DMS 273 treated with DMSO at 0.1 percent for 48 hours (cell line): ENCODE measurements around the gene RNF144B.
A peak's percentile ranks its signal among the peaks of the same experiment; 100 is the strongest.

Experiments used
- DNase-seq: peaks from one replicate; lab custom pipeline; 2025; lab: John Stamatoyannopoulos, UW

The RNF144B gene

DNA sequence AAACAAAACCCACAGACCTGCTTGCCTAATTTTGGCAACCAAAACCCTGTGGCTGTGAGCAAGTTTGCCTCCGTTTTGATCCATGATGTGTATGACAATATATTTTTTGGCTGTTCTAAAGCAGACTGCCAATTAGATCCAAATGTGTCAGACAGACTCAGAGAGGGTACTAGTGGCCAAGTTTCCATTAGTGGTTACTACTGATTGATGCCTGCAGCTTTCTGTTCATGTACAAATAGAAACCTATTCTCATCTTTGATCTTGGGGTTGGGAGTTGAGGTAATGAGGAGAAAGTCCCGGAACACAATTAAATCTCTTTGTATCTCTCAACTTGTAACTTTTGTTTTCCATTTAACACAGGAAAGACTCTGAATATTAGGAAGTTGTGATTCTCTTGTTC, 100.9 kb downstream of the RNF144B start:
- no peak for DNase-seq

DNA sequence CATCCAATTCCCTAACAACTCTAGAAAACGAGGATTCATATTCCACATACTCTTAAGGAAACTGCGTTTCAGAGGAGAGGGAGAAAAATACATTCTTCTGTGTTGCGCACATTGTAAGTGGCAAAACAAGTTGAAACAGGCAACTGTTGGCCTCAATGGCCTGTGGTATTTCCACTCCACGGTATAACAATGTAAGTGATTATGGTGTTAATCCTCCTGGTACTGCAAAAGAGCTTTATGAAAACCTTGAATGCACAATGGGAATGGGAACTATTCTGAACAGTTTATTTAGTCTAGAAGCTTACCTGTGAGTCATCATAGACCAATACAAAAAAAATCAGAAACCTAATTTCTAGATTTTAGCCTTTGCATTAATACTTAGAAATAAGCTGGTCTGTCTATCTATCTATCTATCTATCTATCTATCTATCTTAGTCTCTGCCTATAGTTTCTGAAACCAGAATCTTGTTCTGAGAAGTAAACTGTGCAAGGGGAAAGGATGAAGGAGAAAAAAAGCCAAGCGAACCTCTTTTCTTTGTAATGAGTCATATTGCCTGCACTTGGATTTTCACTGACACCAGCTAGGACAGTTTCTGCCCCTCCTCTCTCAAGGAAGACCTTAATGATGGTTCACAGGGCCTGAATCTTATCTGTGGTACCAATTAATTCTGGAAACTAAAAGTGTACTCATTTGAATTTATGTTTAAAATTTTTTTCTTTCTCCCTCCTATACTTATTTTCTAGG, 101.5 kb downstream of the RNF144B start:
- DNase-seq, result no peak

DNA sequence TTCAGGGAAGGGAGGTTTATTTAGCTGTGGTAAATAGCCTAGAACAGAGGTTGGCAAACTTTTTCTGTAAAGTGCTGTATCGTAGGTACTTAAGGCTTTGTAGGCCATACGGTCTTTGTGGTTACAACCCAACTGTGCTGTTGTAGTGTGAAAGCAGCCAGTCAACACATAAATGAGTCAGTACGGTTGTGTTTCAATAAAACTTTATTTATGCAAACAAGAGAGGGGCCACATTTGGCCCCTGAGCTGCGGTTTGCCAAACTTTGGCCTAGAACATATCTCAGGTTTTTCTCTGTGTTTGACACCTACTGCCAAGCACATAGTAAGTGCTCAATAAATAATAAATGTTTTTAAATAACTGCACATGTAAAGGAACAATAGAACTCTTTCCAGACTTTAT, 102.2 kb downstream of the RNF144B start:
- DNase-seq, result no peak

DNA sequence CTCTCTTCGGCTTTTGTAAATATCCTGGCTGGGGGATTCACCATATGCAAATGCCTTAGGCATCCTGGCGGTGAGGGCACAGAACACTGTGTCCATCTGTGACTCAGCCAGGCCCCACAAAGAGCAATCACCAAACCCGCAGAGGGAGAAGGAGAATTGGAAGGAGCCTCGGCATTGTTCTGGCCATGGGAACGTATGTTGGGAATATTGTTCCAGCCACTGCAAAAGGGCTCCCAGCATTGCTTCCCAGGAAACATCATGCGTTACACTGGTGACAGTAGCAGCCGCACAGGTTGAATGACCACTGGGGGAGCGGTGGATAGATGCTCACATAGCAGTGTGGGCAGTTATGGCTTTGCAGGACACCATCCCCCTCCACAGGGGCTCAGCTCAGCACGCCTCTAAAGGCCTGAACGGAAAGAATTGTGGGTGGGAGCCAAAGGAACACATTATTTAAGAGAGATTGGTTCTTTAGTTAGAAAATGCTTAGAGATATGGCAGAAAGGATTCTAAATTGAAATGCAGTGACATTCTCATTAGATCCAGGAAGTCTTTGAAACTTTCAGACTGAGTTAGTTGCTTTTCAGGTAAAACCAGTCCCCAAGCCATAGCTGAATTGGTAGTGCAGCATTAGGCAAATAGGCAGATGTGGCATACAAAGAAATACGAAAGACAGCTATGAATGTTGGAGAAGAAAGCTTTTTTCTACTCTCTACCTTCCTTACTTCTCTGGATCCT, 104.3 kb downstream of the RNF144B start:
- DNase-seq, result no peak

DNA sequence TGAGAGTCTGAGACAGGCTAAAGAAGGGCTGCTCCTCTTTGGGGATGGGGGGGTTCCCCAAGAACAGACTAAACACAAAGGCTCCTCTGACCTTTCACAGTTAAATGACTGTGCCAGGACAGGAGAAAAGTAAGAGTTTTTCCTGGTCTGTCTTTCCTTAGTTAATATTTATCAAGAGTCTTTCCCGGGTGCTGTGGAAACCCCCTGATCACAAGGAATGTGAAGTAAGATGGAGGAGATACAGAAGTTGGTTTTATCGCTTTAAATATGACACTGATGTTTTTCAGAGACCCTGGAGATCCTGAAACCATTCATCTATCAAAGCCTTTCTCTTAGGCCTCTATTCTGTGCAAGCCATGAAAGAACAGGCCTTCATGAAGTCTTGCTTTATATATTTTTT, 105.8 kb downstream of the RNF144B start:
- no peak for DNase-seq

DNA sequence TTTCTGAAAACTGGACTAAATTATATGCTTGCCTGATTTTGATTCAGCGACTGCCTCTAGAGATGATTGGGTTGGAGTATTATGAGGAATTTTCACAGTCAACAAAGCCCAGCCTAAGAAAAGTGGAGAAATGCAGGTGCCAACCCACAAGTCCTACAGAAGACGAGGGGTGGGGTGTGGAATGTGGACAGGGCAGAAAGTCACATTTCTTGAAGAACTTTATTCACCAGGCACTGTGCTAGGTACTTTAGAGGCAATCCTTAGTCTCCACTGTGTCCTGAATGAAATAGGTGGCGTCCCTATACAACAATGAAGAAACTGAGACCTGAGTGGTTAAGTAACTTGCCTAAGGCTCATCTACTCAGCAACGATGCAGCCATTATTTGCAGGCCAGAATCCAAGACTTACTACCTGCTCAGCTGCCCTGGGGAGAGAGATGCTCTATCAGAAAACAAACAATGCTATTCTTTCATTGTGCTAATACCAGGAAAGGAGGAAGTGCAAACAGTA, 106.3 kb downstream of the RNF144B start:
- no peak for DNase-seq

DNA sequence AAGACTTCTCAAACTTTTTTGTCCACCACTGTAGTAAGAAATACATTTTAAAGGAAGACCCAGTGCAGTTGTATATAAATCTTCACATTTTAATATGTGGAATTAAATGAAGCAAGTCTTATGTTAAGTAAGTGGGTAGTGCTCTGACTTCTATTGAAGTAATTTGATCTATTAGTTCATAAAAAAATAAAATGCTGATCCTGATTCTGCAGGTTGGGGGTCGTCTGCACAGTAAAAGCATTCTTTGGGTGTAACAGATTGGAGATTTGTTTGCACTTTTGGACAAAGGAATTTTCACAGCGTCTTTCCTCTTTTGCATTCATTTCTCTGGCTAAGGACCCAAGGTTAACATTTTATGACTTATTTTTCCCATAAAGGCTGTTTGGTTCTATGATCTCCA, 106.8 kb downstream of the RNF144B start:
- no peak for DNase-seq

DNA sequence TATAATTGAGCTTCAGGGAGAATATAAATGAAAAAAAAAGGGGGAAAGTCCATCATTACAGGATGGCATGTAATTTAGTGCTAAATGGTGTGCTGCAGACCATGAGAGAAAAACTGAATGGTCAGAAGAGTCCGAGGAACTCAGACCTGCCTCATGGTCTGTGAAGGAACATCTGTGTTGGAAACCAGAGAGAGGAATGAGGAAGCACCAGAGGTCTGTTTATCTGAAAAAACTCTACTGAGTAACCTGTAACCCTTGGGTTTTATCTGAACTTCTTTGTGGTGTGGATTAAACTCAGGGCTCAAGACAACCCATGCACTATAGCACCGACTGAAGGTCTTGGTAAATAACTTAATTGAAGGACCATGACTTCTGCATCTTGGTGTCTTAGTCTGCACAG, 108.1 kb downstream of the RNF144B start:
- DNase-seq, result no peak

DNA sequence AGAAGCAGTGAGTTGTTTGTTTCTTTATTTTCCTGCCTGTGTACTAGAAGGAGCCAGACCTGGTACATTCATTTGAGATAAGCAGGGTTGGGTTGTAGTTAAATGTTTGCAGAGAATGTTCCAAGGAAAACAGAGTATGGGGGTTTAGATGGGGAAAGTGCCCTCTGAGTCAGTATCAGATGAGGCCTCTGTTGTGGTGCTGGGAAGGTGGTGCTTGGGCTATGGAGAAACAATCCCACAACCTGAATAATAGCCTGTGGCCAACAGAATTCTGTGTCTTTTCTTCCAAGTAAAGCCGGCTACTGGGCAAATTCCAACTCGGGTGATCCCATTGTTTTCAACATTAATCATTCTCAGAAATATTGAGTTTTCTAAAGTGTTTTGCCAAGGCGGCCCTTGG, 109.3 kb downstream of the RNF144B start:
- DNase-seq, result no peak

DNA sequence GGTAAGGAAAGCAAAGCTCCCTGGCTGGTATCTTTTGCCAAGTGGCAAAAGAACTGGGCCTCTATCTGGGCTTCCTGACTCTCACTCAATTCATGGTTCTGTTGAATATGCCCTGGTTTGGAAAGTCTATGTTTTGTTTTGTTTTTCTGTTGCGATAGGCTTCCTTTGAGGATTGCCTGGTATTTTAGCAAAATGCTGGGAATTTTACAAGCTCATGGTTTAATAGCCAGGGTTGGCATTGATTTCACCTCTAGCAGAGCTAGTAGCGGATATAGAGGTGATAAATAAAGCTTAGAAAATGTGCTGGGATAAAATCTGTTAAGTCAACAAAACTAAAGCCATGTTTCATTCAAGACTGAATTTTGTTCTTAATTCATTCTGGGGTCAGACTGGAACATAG, 109.9 kb downstream of the RNF144B start:
- no peak for DNase-seq

DNA sequence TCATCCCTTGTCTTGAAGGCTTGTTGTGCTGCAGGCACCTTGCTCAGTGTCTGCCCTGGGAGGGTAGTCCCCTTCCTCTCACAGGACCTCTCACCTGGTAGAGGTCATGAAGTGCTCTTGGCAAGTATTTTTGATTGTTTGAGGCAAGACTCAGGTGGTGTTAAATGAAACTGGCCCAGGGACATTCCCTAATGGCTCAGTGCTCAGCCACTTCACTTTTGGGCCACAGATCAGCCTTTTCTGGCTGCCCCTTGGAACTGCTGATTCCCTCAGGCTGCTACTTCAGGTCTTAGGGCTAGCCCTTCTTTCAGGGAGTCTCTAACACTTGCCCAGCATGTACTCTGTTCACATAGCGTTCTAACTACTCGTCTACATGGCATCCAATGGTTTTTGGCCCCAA, 111.3 kb downstream of the RNF144B start:
- DNase-seq, result no peak

DNA sequence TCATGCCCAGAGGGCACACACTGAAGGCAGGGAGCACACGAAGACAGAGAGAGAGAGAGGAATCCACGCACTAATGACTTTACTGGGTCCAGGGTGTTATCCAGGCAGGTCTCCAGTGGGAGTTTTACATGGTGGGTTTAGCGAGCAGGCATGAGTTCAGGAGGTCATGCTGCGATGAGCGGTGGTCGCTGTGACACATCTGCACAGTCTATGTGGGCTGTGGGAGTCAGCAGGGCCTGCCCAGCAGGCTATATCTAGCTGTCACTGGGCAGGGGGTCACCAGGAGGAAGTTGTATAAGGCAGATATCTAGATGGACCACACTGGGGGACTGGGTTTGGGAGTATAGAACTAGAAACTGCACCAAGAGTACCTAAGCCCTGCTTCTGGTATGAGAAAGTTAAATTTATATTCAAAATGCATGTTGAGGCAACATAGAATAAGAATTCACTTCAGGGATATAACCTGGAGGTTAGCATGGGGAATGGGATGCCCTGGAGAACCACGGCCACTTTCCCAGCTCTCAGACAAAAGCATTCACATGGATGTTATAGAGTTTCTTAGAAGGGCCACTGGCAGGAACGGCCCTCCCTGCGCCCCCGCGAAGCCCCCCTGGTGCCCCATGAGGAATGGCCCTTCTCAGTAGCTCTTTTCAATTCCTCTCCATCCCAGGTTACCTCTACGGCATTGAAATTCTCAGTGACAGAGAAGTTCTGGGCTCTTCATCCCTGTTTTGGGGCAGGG, 113.9 kb downstream of the RNF144B start:
- no peak for DNase-seq

DNA sequence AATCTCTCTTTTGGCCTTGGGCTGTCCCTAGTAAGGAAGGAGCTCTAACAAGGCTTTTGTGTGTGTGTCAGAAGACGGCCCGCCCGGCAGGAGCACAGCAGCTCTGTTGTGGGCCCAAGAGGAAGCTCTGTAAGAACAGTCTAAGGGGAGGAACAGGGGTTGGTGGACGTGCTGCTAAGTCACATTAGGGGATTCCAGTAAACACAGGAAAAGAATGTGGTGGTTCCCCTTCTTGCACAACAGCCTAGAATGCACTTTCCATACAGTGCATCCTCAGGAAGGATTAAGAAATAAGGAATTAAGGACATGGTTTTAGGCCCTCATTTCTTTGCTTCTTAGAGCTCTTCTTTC, 114.5 kb downstream of the RNF144B start:
- no peak for DNase-seq

DNA sequence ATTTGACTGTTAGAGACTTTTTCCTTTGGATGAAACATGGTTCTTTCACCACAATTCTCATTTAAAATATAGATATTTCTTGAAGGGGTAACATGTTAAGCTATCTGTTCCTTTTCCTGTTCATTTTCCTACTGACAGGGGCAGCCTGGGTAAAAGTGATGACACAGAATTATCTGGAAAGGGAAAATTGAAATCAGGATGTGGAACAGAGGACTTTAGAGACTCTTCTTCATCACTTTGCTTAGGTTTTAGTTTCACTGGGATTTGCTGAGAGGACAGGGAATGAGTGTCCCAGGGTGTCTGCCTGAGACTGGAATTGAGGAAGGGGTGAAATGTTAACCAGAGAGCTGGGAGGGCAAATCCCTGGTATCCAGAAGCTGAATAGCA, 116.0 kb downstream of the RNF144B start:
- no peak for DNase-seq

DNA sequence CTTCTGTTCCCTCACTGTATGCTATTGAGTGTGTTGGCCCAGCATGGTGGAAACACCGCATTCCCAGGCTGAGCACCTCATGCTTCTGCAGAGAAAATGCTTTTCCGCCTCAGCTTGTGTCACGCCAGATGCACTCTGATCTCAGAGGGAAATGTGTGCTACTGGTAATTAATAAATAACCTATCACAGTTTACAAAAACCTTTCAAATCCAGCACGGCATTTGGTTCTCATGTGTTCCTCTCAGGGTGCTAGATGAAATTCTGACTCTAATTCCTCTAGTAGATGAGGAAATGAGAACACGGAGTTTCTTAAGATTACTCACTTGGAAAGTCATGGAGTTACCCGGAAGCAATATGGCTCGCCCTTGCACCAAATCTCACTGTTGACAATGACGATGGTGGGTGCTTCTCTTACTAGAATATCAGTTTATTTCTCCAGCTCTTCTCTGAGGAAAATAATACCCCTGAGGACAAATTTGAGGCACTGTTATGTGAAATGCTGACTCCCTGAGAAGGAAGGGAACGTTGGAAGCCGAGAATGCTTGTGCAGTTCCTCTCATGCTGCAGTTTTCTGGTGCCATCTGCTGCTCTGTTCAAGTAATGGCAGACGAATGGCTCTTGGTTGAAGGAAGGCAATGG, 116.6 kb downstream of the RNF144B start:
- DNase-seq, result peak; percentile 17

DNA sequence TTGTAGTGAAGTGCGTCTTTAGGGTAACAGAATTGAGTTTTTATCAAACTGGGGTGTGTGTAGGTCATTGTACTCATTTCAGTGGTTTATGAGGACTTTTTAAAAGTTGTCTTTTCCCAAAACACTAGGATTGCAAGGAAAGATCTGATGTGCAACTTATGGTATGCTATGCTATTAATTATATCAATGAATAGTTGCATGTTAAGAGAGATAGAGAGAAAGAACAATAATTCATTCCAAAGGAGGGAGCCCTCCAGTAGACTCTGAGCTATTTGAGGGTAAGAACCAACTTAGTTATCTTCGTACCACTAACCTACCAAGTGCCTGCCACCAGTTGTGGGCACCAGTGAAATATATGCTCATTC, 117.1 kb downstream of the RNF144B start:
- DNase-seq, result no peak

DNA sequence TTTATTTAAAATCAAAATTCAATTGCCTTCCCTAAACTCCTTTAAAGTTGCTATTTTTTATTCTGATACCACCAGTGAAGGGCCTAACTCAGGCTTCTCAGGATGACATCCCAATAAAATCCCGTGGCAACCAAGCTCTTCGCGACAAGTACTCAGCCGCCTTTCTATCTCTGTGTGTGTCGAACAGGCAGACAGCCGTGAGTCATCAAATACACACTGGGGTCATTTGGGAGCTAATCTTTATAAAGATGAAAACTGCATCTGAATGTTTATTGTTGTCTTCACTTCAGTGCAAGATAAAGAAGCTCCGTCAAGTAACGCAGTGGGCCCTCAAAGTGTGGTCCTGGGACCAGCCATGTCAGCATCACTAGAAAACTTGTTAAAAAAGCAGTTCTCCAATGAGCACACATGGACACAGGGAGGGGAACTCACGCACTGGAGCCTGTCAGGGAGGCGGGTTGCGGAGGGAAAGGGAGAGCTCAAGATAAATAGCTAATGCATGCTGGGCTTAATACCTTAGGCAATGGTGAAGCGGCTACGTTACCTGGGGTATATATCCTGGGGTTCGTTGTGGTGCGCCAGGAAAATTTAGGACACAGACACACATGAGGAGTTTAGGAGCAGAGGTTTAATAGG, 119.3 kb downstream of the RNF144B start:
- no peak for DNase-seq

DNA sequence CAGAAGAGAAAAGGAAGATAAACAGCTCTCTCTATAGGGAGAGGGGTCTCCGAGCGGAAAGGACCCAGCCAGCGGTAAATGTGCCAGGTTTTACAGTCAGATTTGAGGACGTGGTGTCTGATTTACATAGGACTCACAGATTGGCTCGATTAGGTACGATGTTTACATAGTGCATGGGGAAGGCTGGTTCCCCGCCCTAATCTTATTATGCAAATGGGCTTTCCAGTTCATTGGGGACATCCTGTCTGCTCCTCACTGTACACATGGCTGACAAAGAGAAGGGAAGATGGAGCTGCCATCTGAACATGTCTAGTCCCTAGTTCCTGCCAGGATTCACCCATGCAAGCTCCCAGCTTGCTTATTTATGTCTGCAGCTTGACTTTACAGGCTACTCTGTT, 119.9 kb downstream of the RNF144B start:
- no peak for DNase-seq

DNA sequence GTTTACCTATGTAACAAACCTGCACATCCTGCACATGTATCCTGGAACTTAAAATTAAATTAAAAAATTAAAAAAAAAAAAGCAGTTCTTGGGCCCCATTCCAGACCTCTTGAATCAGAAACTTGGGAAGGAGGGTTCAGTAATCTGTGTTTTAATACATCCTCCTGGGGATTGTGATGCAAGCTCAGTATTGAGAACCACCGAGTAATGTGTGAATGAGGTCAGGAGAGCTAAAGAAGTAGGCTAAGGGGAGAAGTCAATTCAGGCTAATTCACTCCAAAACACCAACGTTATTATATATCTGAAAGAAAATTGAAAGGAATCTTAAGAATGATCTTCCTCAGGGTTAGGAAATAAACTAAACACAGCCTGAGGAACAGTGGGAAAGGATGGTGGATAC, 120.4 kb downstream of the RNF144B start:
- DNase-seq, result no peak

DNA sequence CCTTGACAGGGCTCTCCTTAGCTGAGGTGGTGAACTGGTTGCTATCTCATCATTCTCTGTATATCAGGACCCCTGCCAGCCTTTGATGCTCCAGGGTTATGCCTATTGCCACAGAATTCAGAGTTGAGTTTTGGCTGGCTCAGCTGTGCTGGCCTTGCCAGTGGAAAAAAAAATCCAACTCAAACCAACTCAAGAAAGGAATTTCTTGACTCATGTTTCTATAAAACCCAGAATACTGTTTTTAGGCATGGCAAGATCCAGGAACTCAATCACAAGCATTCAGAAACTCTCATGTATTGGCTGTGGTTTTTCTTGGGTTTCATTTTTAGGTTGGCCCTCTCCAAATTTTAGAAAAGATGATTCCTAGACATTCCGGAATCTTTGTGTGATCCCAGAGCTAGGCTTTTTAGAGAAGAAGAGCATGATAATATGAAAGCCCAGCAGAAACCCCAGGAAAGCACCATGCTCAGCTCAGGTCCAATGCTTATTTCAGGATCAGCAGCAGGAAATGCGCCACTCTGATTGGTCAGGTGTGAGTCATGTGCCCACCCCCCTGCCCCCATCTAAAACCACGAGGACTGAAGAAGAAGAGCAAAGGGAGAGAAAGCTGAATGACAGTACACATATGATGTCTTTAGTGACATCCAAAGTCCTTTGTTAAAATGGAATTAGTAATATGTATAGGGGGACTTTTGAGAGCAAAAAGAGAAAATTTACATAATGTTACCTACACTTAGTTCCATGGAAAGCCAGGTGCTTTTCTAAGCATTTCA, 122.9 kb downstream of the RNF144B start:
- DNase-seq, result no peak

DNA sequence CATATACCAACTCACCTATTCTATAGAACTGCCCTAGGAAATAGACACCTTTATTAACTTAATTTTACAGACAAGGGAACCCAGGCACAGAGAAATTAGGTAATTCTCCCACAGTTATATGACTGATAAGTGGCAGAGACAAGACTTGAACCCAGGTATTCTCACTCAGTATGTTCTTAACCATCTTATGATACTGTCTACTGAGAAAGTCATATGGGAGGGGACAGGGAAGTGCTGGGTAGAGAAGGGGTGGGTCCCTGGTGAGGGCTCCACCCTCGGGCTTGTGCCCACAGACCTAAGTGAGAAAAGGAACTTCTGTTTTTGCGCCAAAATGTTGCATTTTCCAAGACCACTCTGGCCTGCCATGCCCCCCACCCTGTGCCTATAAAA, 123.5 kb downstream of the RNF144B start:
- no peak for DNase-seq
